ENCODE data around the gene VARS2.

GRCh38 chr6:30935018-30935417 lies 21.0 kb downstream of the VARS2 start:
- TF ChIP-seq POLR2A (IDR thresholded peaks at IDR 0.05) (no peak), CTCF (IDR thresholded peaks at IDR 0.05) (no peak)

All from sigmoid colon (tissue), 3 donors.